ENCODE results near the gene CGRRF1. TPM values are rescaled to one million over a fixed set of nuclear protein-coding genes. Genes with fewer than 3 reads are reported as not detected.

CGRRF1 gene
- polyA plus RNA-seq, 1 of the 3 experiments (the other 2 are of a cell fraction): 6.4 TPM

- CTCF ChIA-PET: interaction anchor here (2.3 kb wide), 1 partner anchor 29 kb away, joined by 7 read pairs; no protein-coding TSS in a partner anchor
- POLR2A ChIA-PET: no interaction called here
- Histone ChIP-seq H3K4me3 (ENCODE audit: low read depth in 2 of 2, low read length in 1 of 2) (no peak overlapping the region), H3K9me3 (no peaks in the 10 kb centered on the region), H3K9ac (no peak overlapping the region), H4K20me1 (ENCODE audit: insufficient read depth) (no peaks in the 10 kb centered on the region), H3K4me2 (no peak overlapping the region), H3K9me2 (peaks cover 4% of the 10 kb centered on the region; the same call in 1 of the 2 replicates), H3K36me3 (replicated peaks in 1 of 2; ENCODE audit: control insufficient read depth in 1 of 2, insufficient read depth in 2 of 2, low read length in 1 of 2) (peaks cover 46 to 60% of the 10 kb centered on the region in 2 experiments), H3K79me2 (ENCODE audit: insufficient read depth) (no peaks in the 10 kb centered on the region), H3F3A (replicated peaks; ENCODE audit: insufficient read depth) (no peaks in the 10 kb centered on the region), H3K4me1 (ENCODE audit: control insufficient read depth in 1 of 2, insufficient read depth in 2 of 2, low read depth in 1 of 2, low read length in 1 of 2) (peaks cover 0 to 3% of the 10 kb centered on the region in 2 experiments; a peak in 1 of 4 replicates), H3K27ac (ENCODE audit: low read depth in 2 of 2, low read length in 1 of 2) (peak overlapping the region in 1 of 2 experiments; percentile 34; a peak in 1 of 4 replicates), H3K27me3 (ENCODE audit: insufficient read depth) (no peaks in the 10 kb centered on the region), H2AFZ (ENCODE audit: low read depth) (no peak overlapping the region)
- 58% methylated on average over 2 of the region's 2 CpGs for WGBS (ENCODE audit: low lambda C conversion rate)
- TF ChIP-seq TAF1 (IDR thresholded peaks at IDR 0.05; ENCODE audit: borderline replicate concordance, low read depth, low read length): no peak
- TF ChIP-seq SMC3 (IDR thresholded peaks at IDR 0.05; ENCODE audit: low read depth, low read length): no peak
- TF ChIP-seq NFIC (IDR thresholded peaks at IDR 0.05; ENCODE audit: borderline replicate concordance): no peak
- TF ChIP-seq PBX3 (IDR thresholded peaks at IDR 0.05): no peak
- TF ChIP-seq RAD21 (IDR thresholded peaks at IDR 0.05; ENCODE audit: low read length): no peak
- no peak for TF ChIP-seq MXI1 (IDR thresholded peaks at IDR 0.05; ENCODE audit: low read depth, low read length)
- no peak for TF ChIP-seq GATA2 (CRISPR knock-in tag; IDR thresholded peaks at IDR 0.05)
- TF ChIP-seq CHD2 (IDR thresholded peaks at IDR 0.05; ENCODE audit: low read length, partially characterized antibody): no peak
- TF ChIP-seq EZH2phosphoT487 (IDR thresholded peaks at IDR 0.05; ENCODE audit: borderline replicate concordance, low read depth): no peak
- no peak for TF ChIP-seq REST (IDR thresholded peaks at IDR 0.05; ENCODE audit: low read depth, low read length)
- TF ChIP-seq TEAD4 (IDR thresholded peaks at IDR 0.05; ENCODE audit: borderline replicate concordance, insufficient read depth): no peak
- TF ChIP-seq YY1 (IDR thresholded peaks at IDR 0.05; ENCODE audit: low read depth): no peak
- TF ChIP-seq NRF1 (IDR thresholded peaks at IDR 0.05; ENCODE audit: low read depth, low read length): no peak
- TF ChIP-seq SIN3A (IDR thresholded peaks at IDR 0.05; ENCODE audit: borderline replicate concordance, low read depth, low read length): no peak
- DNase-seq: peak; percentile 19
Observed at GRCh38 chr14:54535646-54536045, 25.9 kb downstream of the CGRRF1 start.
